Activated CD4-positive, alpha-beta T cell treated with anti-CD3 and anti-CD28 coated beads, Interleukin-2, Interleukin-4, amounts not matched to agents 100 ng/mL and 50 ng/mL, durations not matched to agents 16 hours and 8 hours (primary cell): ENCODE measurements around the gene ADPRHL1.

Source experiments
- DNase-seq: peaks from one replicate; pipeline ENCODE4 v3.0.0-alpha.2; 2020; ENCODE audit warnings: low spot score

Gene ADPRHL1

GRCh38 chr13:113415032-113415431, 38.3 kb downstream of the ADPRHL1 start:
- no peak for DNase-seq

GRCh38 chr13:113414335-113414734, 39.0 kb downstream of the ADPRHL1 start:
- no peak for DNase-seq

DNA sequence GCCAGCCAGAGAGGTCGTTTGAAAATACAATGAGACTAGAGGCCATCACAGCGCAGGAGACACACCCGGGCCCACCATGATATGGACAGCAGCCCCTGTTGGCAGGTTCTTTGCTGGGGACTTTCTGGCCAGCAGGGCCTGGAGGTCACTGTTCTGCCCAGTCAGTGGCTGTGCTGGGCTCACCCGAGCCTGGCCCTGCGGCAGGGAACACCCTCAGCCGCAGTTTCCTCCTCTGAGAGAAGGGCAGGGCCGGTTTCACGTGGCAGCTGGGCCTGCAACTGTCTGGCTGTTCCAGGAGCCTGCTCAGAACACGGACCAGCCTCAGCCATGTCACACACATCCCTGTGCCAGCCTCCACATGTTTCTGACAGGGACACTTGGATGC, 39.4 kb downstream of the ADPRHL1 start:
- no peak for DNase-seq

DNA sequence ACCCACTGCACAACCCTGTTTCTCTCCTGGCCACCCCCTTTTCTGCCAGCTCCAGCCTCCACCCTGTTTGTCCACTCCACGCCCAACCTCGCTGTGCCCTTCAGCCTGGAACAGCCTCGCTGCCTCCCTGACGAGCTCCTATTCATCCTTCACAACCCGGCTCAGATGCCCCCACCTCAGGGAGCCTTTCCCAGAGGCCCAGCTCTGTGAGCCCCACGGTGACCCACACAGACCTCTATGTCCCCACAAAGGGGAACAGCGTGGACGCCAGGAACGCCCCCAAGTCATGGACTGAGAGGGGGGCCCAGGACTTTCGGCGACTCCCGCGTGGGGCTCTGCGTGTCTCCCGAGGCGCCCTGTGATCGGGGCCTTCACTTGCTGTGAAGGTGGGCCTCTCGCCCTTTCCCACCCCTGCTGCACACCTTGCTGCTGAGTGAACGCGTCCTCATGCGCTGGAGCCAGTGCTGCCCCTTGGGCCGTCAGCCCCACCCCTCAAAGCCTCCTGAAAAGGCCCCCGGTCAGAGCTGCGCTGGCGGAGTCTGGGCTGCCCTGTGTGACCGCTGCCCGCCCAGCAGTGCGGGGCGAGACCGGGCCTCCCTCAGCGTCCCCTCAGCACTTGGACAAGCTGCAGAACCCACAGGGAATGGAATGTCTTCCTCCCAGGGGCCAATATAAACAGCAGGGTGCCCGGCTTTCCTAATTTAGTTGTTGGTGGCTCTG, 40.0 kb downstream of the ADPRHL1 start:
- DNase-seq: no peak

DNA sequence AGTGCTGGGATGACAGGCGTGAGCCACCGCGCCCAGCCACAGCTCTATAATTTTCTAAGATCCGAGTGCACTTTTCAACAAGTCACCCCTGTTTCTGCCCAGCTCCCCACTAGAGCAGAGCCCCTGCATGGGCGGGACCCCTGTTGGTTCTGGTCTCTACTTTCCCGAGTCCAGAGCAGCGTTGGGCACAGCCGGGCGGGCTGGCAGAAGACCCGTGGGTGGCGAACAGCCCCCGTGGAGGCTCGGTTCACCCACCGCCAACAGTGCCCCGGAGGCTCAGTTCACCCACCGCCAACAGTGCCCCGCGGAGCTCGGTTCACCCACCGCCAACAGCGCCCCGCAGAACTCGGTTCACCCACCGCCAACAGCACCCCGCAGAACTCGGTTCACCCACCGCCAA, 40.8 kb downstream of the ADPRHL1 start:
- no peak for DNase-seq

DNA sequence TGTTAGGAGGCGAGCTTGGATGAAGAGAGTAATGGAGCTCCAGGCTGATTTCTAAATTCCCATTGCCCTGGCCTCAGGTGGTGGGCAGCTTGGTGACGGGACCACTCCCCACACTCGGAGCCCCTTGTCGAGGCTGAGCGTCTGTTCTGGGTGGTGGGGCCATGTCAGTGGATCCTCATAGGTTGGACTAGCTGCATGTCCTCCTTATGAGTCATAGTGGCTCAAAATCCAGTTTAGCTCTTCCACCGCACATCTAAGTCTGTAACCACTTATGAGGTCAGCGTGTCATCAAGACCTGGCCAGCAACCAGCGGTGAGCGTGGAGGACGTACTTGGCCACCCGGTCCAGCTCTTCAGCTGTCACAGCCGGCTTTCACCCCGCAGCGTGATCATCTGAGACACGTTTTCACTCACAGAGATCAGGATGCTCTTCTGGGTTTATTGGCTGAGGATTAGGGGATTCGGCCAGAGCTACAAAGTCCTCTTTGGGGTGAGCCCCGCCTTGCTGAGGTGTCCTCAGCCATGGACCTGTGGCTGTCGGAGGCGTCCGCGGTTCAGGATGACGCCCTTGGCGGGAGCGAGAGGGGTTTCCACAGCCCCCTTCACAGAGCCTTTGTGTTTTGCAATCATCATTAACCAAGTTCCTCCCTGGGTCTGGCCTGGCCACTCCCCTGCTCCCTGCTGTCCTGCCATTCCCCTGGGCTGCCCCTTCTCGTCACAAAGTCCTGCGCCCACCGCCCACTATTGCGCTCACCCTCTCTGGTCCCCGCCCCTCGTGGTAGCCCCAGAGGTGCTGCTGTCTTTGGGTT, 41.9 kb downstream of the ADPRHL1 start:
- DNase-seq: no peak

GRCh38 chr13:113410472-113411201, 42.7 kb downstream of the ADPRHL1 start:
- no peak for DNase-seq

- no peak for DNase-seq
Observed at GRCh38 chr13:113408562-113408961, 44.7 kb downstream of the ADPRHL1 start.

DNA sequence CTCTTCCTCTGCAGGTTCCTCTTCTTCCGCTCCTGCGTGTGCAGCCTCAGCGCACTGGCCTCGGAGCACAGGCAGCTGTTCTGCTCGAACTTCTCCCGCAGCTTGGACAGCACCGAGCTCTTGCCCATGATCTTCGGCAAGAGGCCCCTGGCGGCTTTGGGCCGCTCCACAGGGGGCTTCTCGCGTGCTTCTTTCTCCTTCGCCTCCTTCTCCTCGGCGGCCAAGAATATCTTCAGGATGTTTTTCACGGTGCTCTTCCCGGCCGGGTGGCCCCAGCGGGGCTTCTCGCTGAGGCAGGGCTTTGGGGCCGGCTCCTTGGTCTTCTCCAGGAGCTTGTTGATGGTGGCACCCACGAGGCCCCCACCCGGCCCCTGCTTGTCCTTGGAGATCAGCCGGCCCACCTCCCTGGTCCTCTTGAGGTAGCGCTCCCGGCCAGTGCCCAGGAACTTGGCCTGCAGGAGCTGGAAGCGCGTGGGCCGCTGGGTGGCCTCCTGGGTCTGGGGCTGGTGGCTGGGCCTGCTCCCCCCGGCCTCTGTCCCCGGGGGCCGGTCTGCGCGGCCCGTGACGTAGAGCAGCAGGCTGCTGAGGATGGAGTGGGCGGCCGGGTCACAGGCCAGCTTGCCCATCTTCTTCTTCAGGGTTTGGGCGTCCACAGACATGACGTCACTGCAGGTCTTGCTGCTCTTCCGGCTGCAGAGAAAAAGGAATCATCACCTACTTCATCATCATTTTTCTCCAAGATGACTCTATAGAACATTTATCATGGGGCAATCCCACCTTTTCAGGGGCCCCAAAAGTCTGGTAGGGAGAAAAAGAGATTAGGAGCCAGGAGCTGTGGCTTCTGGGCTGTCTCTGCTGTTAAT, 45.5 kb downstream of the ADPRHL1 start:
- no peak for DNase-seq

DNA sequence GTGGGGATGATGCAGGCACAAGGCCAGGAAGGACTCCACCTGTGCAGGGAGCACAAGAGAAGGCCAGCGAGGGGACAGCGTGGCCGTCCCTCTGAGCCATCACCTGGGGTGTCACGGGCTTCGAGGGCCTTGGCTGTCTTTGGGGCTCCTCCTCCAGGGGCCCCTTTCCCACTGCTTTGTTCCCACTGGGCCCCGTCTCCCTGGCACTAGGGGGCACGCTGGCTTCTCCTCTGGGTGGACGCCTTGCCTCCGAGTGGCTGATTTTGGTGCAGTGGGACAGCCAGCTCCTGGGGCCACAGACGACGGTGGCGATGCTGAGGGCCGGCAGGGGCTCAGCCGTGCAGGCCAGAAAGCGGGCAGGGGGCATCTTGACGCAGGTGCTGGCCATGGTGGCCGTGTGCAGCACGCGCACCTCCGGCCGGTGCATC, 46.2 kb downstream of the ADPRHL1 start:
- no peak for DNase-seq

DNA sequence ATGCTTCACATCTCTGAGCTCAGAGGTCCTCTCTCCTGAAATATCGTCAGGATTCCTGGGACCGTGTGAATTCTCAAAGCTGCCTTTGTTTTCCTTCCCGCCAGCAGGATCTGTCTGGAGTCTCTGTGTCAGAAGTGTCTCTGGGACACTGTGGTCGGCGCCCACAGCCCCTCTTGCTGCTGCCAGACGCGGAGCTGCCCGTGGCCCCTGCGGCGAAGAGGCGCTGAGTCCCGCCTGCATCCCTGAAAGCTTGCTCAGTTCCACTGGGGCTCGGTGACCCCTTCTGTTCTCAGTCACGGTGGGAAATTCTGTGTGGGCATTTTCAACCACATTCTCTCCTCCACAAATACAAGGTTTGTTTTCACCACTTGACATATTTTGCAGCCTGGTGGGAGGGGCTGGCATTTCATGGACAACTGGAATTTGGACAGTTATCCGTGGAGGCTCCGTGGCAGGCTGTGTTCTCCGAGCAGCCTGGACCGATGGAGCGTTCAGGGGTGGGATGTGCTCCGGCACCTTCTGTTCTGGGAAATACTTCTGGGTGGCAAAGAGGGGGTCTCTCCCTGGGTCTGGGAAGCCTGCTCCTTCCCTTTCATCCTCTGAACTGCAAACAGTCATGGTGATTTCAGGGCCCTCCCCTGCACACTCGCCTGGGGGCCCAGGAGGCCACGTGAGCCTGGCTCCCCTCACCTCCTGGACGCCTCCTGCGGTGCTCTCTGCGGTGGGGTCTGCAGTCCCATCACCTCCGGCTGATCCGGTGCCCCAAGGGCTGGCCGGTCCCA, 46.8 kb downstream of the ADPRHL1 start:
- DNase-seq: no peak

DNA sequence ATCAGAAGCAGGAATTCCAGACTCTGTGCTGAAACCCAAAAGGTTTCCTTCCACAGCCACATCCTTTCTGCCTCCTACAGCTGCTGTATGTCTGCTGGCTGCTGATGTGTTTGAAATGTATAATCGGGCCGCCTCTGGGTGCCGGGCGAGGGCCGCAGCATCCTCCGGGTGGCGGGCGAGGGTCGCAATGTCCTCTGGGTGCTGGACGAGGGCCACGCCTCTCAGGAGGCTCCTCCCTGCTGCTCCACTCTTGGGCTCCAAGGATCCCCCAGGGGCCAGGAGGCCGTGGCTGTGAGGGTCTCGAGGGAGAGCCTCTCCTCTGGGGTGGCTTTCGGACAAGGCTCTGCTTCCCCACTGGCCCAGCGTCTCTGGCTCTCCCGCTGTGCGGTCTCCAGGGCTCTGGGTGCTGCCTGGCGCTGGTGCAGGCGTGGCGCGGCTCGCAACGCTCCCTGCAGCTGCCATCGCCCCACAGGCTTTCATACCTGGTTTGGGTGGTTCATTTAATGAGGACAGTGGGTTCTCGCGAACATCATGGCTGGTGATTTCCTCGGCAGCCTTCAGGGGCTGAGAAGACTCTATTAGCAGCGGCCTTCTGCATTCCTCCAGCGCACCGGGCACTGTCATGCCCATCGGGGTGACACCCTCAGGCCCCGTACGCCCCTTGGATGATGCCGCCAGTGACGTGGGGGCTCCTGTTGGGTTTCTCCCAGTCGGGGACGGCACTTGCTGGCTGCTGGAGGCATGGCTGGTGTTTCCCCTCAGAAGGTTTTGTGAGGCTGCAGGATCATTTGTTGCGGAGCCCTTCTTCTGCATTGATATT, 47.6 kb downstream of the ADPRHL1 start:
- DNase-seq: no peak

GRCh38 chr13:113404723-113405471, 48.4 kb downstream of the ADPRHL1 start:
- no peak for DNase-seq

- no peak for DNase-seq
Observed at GRCh38 chr13:113404366-113404722, 48.9 kb downstream of the ADPRHL1 start.

- DNase-seq: no peak
Observed at GRCh38 chr13:113403255-113404104, 49.8 kb downstream of the ADPRHL1 start.

DNA sequence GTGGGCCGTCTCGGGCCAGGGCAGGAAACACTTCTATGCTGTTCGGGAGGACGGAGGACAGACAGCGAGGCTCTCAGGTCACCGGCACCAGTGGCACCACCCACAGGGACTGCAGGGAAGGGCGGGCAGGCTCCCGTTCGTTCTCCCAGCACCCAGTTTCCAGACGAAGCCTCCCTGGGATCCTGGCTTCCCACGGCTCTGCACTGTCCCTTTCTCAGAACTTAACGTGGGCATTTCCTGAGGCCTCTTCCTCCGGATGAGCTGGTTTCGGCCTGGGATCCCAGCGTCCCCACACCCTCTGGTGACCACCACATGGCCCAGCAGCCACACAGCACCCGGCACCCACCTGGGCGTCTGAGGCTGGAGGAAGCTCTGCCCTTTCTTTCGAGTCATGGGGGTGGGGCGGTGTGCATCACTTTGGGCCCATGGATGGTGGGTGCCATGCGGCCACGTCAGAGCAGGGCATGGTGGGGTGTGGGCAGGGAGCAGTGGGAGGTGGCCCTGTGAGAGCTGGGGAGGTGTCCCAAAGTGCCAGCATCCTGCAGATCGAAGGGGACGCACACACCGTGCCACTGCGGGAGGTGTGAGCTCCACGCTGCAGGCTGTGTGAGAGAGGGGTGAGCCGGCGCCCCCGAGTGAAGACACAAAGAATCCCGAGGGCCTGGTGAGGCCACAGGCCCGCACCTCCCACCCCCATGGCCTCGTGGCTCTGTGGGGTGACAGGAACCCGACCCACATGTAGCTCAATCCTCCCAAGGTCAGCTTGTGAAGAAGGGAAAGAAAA, 50.6 kb downstream of the ADPRHL1 start:
- no peak for DNase-seq
